Measurements from ENCODE around the gene XPO6. TPM values are rescaled to one million over a fixed set of nuclear protein-coding genes. Genes with fewer than 3 reads are reported as not detected.

XPO6 gene
- total and polyA plus RNA-seq, 7 experiments from 2014 or later, result 89.5 to 437 (median 371) TPM

DNA sequence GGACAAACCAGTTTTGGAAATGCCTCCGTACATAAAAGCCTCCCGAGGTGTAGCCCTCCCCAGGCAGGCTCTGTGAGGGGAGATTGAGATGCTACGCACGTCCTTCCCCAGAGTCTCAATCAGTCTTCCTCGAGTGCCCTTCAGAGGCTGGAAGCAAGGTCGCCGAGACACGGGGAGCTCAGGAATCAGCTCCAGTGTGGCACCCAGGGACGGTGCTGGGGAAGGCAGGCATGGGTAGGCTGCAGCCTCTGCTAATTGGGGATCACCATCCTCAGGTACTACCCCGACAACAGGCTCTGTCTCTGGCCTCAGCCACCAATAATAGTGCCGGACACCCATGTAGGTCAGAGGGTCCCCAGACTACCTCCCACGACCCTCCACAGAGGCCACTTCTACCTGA is 120.1 kb downstream of the XPO6 start:
- Histone ChIP-seq H3K27me3 (ENCODE audit: control insufficient read depth in 2 of 2, insufficient read depth in 2 of 2, low read length in 2 of 2) (no peaks in the 10 kb centered on the region), H3K4me3 (ENCODE audit: low read length) (no peak overlapping the region), H3K36me3 (ENCODE audit: control insufficient read depth in 2 of 3, insufficient read depth in 3 of 3, low read length in 3 of 3) (peaks cover 0 to 2% (median 0%) of the 10 kb centered on the region in 3 experiments), H3K4me1 (ENCODE audit: control insufficient read depth in 2 of 2, insufficient read depth in 2 of 2, low read length in 2 of 2) (no peaks in the 10 kb centered on the region), H3K27ac (ENCODE audit: low read depth, low read length) (no peak overlapping the region), H3K9me3 (ENCODE audit: control insufficient read depth in 2 of 3, low read length in 3 of 3) (no peaks in the 10 kb centered on the region)
- H3K27me3 Mint-ChIP-seq, result no peaks in the 10 kb centered on the region
- CTCF ChIA-PET, result interaction anchor here (0.8 kb wide), 1 partner anchor 126 kb away, joined by 6 read pairs; no protein-coding TSS in a partner anchor
- peaks cover 0 to 3% (median 1%) of the 10 kb centered on the region in 5 donors for H3K36me3 Mint-ChIP-seq
- intact Hi-C loops (cut with micrococcal nuclease), result no loop called here
- DNase-seq (no peak), ATAC-seq (no peak)
- POLR2A ChIA-PET, result interaction anchor here (1.1 kb wide), 1 partner anchor 21 kb away, joined by 3 read pairs; no protein-coding TSS in a partner anchor
- peaks cover 0 to 2% (median 0%) of the 10 kb centered on the region in 11 donors for H3K9me3 Mint-ChIP-seq
- peak overlapping the region in 2 of 9 donors; percentile 8 to 56 for H3K27ac Mint-ChIP-seq
- H3K4me3 Mint-ChIP-seq, result no peak overlapping the region
- peaks cover 0 to 9% (median 1%) of the 10 kb centered on the region in 7 donors for H3K4me1 Mint-ChIP-seq

DNA sequence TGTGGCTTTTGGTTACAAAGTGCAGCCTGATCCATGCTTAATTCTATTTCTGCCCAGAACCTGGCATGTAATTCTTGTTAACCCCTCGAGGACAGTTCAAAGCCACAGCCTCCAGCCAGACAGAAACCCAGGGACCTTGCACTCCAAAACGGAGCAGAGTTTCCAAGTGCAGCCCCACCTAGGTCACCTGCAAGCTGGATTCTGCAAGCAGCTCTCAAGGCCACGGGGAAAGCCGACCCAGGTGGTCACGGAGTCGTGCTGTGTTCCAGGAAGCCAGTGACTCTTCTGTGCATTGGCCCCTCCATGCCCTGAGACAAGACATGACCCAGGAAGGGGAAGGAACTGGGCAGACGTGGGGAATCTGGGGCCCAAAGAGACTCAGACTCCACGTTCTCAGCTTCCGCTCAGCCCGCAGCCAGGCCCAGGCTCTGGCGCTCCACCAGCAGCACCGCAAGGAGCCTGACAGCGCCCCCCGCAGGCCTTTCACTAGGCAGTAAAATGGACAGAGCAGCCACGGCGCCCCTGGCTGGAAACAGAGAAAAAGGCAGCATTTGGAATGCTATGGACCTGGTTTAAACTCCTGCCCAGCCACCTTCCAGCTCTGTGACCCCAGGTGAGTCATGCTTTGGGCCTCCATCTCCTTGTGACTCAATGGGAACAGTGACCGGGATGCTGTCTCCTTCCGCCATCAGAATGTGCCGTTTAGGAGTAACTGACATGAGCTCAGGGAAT is 121.0 kb downstream of the XPO6 start:
- CTCF ChIA-PET, result no interaction called here
- peak overlapping the region in 7 of 9 donors; percentile 15 to 72 (median 55) for H3K27ac Mint-ChIP-seq
- DNase-seq (no peak), ATAC-seq (no peak)
- POLR2A ChIA-PET, result interaction anchor here (1.1 kb wide), 1 partner anchor 20 kb away, joined by 3 read pairs; no protein-coding TSS in a partner anchor
- Histone ChIP-seq H3K4me1 (ENCODE audit: control insufficient read depth in 2 of 2, insufficient read depth in 2 of 2, low read length in 2 of 2) (no peaks in the 10 kb centered on the region), H3K36me3 (ENCODE audit: control insufficient read depth in 2 of 3, insufficient read depth in 3 of 3, low read length in 3 of 3) (no peaks in the 10 kb centered on the region), H3K4me3 (ENCODE audit: low read length) (no peak overlapping the region), H3K27me3 (ENCODE audit: control insufficient read depth in 2 of 2, insufficient read depth in 2 of 2, low read length in 2 of 2) (no peaks in the 10 kb centered on the region), H3K9me3 (ENCODE audit: control insufficient read depth in 2 of 3, low read length in 3 of 3) (no peaks in the 10 kb centered on the region), H3K27ac (ENCODE audit: low read depth, low read length) (no peak overlapping the region)
- intact Hi-C loops (cut with micrococcal nuclease), result no loop called here
- no peak overlapping the region for H3K4me3 Mint-ChIP-seq
- H3K4me1 Mint-ChIP-seq, result peaks cover 0 to 9% (median 0%) of the 10 kb centered on the region in 7 donors
- peaks cover 0 to 2% (median 0%) of the 10 kb centered on the region in 11 donors for H3K9me3 Mint-ChIP-seq
- peaks cover 0 to 1% (median 0%) of the 10 kb centered on the region in 5 donors for H3K36me3 Mint-ChIP-seq
- no peaks in the 10 kb centered on the region for H3K27me3 Mint-ChIP-seq

DNA sequence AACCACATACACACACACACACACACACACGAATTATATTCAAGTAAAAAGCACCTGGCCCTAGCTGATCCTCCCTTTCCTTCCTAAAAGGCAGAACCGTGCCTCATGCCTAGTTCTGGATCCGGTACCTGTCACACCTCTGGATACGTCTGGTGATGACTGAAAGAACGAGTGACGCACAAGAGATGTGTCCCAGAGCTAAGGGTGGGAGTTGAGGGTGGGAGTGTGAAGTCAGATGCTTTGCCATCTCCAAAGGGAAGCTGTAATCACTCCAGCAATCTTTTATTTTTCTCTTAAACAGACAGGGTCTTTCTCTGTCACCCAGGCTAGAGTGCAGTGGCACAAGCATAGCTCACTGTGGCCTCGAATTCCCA is 121.8 kb downstream of the XPO6 start:
- Mint-ChIP-seq H3K9me3 (peaks cover 0 to 2% (median 0%) of the 10 kb centered on the region in 11 donors), H3K4me3 (no peak overlapping the region), H3K4me1 (peaks cover 0 to 9% (median 0%) of the 10 kb centered on the region in 7 donors), H3K36me3 (peaks cover 0 to 1% (median 0%) of the 10 kb centered on the region in 5 donors), H3K27me3 (no peaks in the 10 kb centered on the region), H3K27ac (peak overlapping the region; percentile 15 to 83 (median 68))
- ChIA-PET CTCF (no interaction called here), POLR2A (no interaction called here)
- intact Hi-C loops (cut with micrococcal nuclease), result loop anchor here in 1 of 2 donors (5.0 kb wide), 1 partner anchor 127 kb away; no protein-coding TSS in a partner anchor
- no peak for ATAC-seq
- no peak overlapping the region for H3K4me3 ChIP-seq (ENCODE audit: low read length)
- no peak overlapping the region for H3K27ac ChIP-seq (ENCODE audit: low read depth, low read length)
- no peak for DNase-seq
- no peaks in the 10 kb centered on the region for H3K4me1 ChIP-seq (ENCODE audit: control insufficient read depth in 2 of 2, insufficient read depth in 2 of 2, low read length in 2 of 2)
- no peaks in the 10 kb centered on the region for H3K9me3 ChIP-seq (ENCODE audit: control insufficient read depth in 2 of 3, low read length in 3 of 3)
- H3K36me3 ChIP-seq (ENCODE audit: control insufficient read depth in 2 of 3, insufficient read depth in 3 of 3, low read length in 3 of 3), result no peaks in the 10 kb centered on the region
- no peaks in the 10 kb centered on the region for H3K27me3 ChIP-seq (ENCODE audit: control insufficient read depth in 2 of 2, insufficient read depth in 2 of 2, low read length in 2 of 2)

DNA sequence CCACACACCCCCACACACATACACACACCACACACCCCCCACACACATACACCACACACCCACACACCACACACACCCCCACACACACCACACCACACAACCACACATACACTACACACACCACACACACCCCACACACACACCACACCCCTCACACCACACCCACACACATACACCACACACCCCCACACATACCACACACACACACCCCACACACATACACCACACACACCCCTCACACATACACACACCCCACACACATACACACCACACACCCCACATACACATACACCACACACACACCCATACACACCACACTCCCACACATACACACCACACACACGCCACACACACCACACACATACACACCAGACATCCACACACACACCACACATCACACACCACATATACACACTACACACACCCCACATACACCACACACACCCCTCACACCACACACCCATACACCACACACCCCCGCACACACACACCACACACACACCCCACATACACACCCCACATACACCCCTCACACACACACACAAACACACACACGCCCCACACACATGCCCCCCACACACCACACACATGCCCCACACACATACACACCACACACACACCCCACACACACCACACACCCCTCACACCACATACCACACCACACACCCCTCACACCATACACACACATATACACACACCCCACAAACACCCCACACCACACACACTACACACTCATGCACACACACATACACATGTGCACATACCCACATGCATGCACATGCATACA is 122.4 kb downstream of the XPO6 start:
- intact Hi-C loops (cut with micrococcal nuclease), result loop anchor here in 1 of 2 donors (5.0 kb wide), 1 partner anchor 128 kb away; no protein-coding TSS in a partner anchor
- H3K27me3 ChIP-seq (ENCODE audit: control insufficient read depth in 2 of 2, insufficient read depth in 2 of 2, low read length in 2 of 2), result no peaks in the 10 kb centered on the region
- no peaks in the 10 kb centered on the region for H3K4me1 ChIP-seq (ENCODE audit: control insufficient read depth in 2 of 2, insufficient read depth in 2 of 2, low read length in 2 of 2)
- peaks cover 0 to 2% (median 0%) of the 10 kb centered on the region in 11 donors for H3K9me3 Mint-ChIP-seq
- peak overlapping the region in 7 of 9 donors; percentile 23 to 83 (median 70) for H3K27ac Mint-ChIP-seq
- no peaks in the 10 kb centered on the region for H3K36me3 ChIP-seq (ENCODE audit: control insufficient read depth in 2 of 3, insufficient read depth in 3 of 3, low read length in 3 of 3)
- ChIA-PET CTCF (no interaction called here), POLR2A (no interaction called here)
- no peak overlapping the region for H3K27ac ChIP-seq (ENCODE audit: low read depth, low read length)
- peaks cover 0 to 1% (median 0%) of the 10 kb centered on the region in 5 donors for H3K36me3 Mint-ChIP-seq
- ATAC-seq, result peak; percentile 37
- no peak overlapping the region for H3K4me3 ChIP-seq (ENCODE audit: low read length)
- no peaks in the 10 kb centered on the region for H3K27me3 Mint-ChIP-seq
- no peak for DNase-seq
- H3K9me3 ChIP-seq (ENCODE audit: control insufficient read depth in 2 of 3, low read length in 3 of 3), result no peaks in the 10 kb centered on the region
- peak overlapping the region in 1 of 10 donors; percentile 25 for H3K4me3 Mint-ChIP-seq
- H3K4me1 Mint-ChIP-seq, result peaks cover 0 to 9% (median 0%) of the 10 kb centered on the region in 7 donors

DNA sequence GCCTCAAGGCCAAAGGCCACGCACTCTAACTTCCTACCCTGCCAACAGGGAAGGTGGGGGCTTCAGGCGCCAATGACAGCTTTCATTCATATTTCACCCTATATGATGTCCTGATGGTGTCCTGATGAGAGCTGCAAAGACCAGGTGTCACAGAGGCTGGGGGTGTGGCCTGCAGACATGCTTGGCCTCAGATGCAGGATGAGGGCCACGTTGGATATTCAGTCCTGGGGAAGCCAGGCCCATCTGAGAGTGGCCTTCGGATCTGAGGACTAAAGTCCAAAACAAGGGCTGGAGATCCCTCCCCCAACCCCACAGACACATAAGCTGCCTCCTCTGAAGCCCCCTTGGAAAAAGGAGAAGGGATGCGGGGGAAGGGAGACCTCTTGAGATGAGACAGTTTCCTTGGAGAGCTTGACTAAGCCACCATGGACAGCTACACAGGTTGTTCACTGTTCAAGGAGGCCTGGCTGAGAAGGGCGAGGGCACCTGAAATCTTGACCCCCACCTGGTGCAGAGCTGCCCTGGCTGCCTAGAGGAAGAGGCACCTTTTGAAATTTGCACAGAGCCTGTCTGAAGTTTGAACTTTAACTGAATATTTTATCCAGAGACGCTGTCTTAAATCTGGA is 124.0 kb downstream of the XPO6 start:
- ChIA-PET CTCF (no interaction called here), POLR2A (interaction anchor here (0.7 kb wide), 1 partner anchor 130 kb away, joined by 5 read pairs; no protein-coding TSS in a partner anchor)
- H3K36me3 ChIP-seq (ENCODE audit: control insufficient read depth in 2 of 3, insufficient read depth in 3 of 3, low read length in 3 of 3), result no peaks in the 10 kb centered on the region
- Mint-ChIP-seq H3K27me3 (no peaks in the 10 kb centered on the region), H3K9me3 (peaks cover 0 to 2% (median 0%) of the 10 kb centered on the region in 11 donors), H3K4me3 (no peak overlapping the region), H3K36me3 (peaks cover 0 to 1% (median 0%) of the 10 kb centered on the region in 5 donors), H3K27ac (peak overlapping the region in 1 of 9 donors; percentile 67), H3K4me1 (peaks cover 0 to 9% (median 0%) of the 10 kb centered on the region in 7 donors)
- no peaks in the 10 kb centered on the region for H3K9me3 ChIP-seq (ENCODE audit: control insufficient read depth in 2 of 3, low read length in 3 of 3)
- intact Hi-C loops (cut with micrococcal nuclease), result loop anchor here in 1 of 2 donors (5.0 kb wide), 1 partner anchor 130 kb away; no protein-coding TSS in a partner anchor
- H3K4me1 ChIP-seq (ENCODE audit: control insufficient read depth in 2 of 2, insufficient read depth in 2 of 2, low read length in 2 of 2), result no peaks in the 10 kb centered on the region
- H3K4me3 ChIP-seq (ENCODE audit: low read length), result no peak overlapping the region
- H3K27me3 ChIP-seq (ENCODE audit: control insufficient read depth in 2 of 2, insufficient read depth in 2 of 2, low read length in 2 of 2), result no peaks in the 10 kb centered on the region
- ATAC-seq (no peak), DNase-seq (no peak)
- H3K27ac ChIP-seq (ENCODE audit: low read depth, low read length), result no peak overlapping the region

DNA sequence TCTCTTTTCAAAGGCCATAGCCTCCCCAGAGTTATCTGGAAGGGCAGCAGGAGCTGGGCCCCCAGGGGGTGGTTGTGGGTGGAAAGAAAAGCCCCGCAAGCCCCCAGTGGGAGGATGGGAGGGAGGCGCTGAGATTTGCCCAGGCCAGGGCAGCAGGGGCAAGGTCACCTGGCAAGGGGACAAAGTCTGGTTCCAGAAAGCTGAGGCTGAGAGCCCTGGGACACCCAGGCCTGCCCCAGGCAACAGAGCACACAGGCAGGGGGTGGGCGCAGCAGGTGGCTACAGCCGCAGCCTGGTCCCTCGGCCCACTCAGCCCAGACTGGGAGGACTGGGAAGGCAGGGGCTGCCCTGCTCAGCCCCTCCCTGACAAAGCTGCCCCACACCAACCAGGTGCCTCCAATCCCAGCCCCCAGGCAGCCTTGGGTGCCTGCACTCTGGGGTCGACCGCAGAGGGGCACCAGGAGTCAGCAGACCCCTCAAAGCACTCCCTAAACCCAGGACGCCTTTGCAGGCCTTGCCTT is 124.6 kb downstream of the XPO6 start:
- H3K9me3 ChIP-seq (ENCODE audit: control insufficient read depth in 2 of 3, low read length in 3 of 3), result no peaks in the 10 kb centered on the region
- H3K4me1 Mint-ChIP-seq, result peaks cover 0 to 9% (median 0%) of the 10 kb centered on the region in 7 donors
- intact Hi-C loops (cut with micrococcal nuclease), result loop anchor here in 1 of 2 donors (5.0 kb wide), 1 partner anchor 130 kb away; no protein-coding TSS in a partner anchor
- H3K36me3 Mint-ChIP-seq, result peaks cover 0 to 1% (median 0%) of the 10 kb centered on the region in 5 donors
- H3K27ac Mint-ChIP-seq, result no peak overlapping the region
- ChIA-PET CTCF (no interaction called here), POLR2A (no interaction called here)
- H3K4me3 Mint-ChIP-seq, result no peak overlapping the region
- H3K9me3 Mint-ChIP-seq, result peaks cover 0 to 2% (median 0%) of the 10 kb centered on the region in 11 donors
- no peak overlapping the region for H3K27ac ChIP-seq (ENCODE audit: low read depth, low read length)
- H3K27me3 ChIP-seq (ENCODE audit: control insufficient read depth in 2 of 2, insufficient read depth in 2 of 2, low read length in 2 of 2), result no peaks in the 10 kb centered on the region
- no peaks in the 10 kb centered on the region for H3K27me3 Mint-ChIP-seq
- H3K4me1 ChIP-seq (ENCODE audit: control insufficient read depth in 2 of 2, insufficient read depth in 2 of 2, low read length in 2 of 2), result no peaks in the 10 kb centered on the region
- DNase-seq (no peak), ATAC-seq (no peak)
- H3K36me3 ChIP-seq (ENCODE audit: control insufficient read depth in 2 of 3, insufficient read depth in 3 of 3, low read length in 3 of 3), result no peaks in the 10 kb centered on the region
- H3K4me3 ChIP-seq (ENCODE audit: low read length), result no peak overlapping the region

Measured in naive thymus-derived CD4-positive, alpha-beta T cell (primary cell).